Subcutaneous abdominal adipose tissue (tissue), 5 donors: ENCODE results near the gene FOLR2.
"Not testable (repeated sequence)": the region's sequence is repeated elsewhere in the genome, so short reads cannot be mapped to it uniquely, and the experiment has no call there.

Experiments
- H3K27ac ChIP-seq: one replicate; pipeline ENCODE4 v1.7.0; 2013; ENCODE audit warnings: low read depth, mild to moderate bottlenecking, inconsistent platforms, low read length, moderate library complexity
- H3K27me3 ChIP-seq, 5 donors: one replicate each; pipeline ENCODE4 v1.7.0; 2013; ENCODE audit warnings: low read length in 5 of 5, inconsistent platforms in 1 of 5; ENCODE audit not compliant: control insufficient read depth in 5 of 5, insufficient read depth in 4 of 5
- H3K36me3 ChIP-seq, 5 donors: one replicate each; pipeline ENCODE4 v1.7.0; 2013; ENCODE audit warnings: low read length in 5 of 5; ENCODE audit not compliant: control insufficient read depth in 5 of 5, insufficient read depth in 5 of 5
- H3K4me1 ChIP-seq, 5 donors: one replicate each; pipeline ENCODE4 v1.7.0; 2013; ENCODE audit warnings: low read length in 5 of 5, mild to moderate bottlenecking in 3 of 5, moderate library complexity in 1 of 5; ENCODE audit not compliant: control insufficient read depth in 5 of 5, insufficient read depth in 5 of 5
- H3K4me3 ChIP-seq, 5 donors: one replicate each; pipeline ENCODE4 v1.7.0; 2013; ENCODE audit warnings: low read length in 5 of 5, low read depth in 1 of 5
- H3K9ac ChIP-seq, 5 donors: one replicate each; pipeline ENCODE4 v1.7.0; 2013; ENCODE audit warnings: low read length in 5 of 5, mild to moderate bottlenecking in 4 of 5, moderate library complexity in 3 of 5
- H3K9me3 ChIP-seq, 5 donors: one replicate each; pipeline ENCODE4 v1.7.0; 2013; ENCODE audit warnings: low read length in 5 of 5; ENCODE audit not compliant: control insufficient read depth in 5 of 5
- donor health status: healthy.
- donor health status: healthy.
- donor health status: healthy.
- donor health status: healthy.
- donor health status: healthy.

The FOLR2 gene

DNA sequence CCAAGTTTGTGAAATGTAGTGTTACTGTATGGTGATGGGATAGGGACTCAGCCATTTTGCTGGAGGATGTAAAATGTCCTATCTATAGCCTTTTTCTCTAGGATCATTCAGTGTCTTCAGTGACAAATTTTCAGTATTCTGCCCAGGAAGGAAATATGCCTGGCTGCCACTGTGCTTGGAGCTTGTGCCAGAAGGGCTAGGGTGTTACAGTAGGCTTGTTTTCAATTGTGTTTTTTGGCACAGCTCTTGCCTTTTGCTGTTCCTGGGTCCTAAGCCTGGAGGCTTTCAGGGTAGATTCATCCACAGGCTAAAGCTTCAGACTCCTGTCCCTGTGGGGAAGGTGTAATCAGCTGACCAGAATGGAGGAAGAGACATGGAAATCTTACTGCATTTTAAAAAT is 49.4 kb downstream of the FOLR2 start:
- Histone ChIP-seq H3K4me1 (peaks cover 0 to 5% (median 4%) of the 10 kb centered on the region in 5 donors), H3K27ac (no peak overlapping the region), H3K36me3 (no peaks in the 10 kb centered on the region), H3K4me3 (no peak overlapping the region), H3K27me3 (no peaks in the 10 kb centered on the region), H3K9me3 (no peaks in the 10 kb centered on the region), H3K9ac (no peak overlapping the region)

DNA sequence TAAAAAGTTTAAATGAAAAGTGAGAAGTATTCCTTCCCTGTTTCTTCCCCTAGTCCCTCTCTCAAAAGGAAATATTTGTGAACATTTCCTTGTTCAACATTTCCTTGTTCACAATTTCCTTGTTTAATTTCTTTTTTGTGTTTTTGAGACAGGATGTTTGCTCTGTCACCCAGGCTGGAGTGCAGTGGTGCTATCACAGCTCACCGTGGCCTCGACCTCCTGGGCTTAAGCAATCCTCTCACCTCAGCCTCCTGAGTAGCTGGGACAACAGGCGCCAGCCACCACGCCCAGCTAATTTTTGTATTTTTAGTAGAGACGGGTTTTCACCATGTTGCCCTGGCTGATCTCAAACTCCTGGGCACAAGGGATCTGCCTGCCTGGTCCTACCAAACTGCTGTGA is 50.4 kb downstream of the FOLR2 start:
- not testable (repeated sequence) for H3K4me1 ChIP-seq, H3K9me3 ChIP-seq, H3K27me3 ChIP-seq, H3K27ac ChIP-seq, H3K4me3 ChIP-seq, H3K9ac ChIP-seq, H3K36me3 ChIP-seq

DNA sequence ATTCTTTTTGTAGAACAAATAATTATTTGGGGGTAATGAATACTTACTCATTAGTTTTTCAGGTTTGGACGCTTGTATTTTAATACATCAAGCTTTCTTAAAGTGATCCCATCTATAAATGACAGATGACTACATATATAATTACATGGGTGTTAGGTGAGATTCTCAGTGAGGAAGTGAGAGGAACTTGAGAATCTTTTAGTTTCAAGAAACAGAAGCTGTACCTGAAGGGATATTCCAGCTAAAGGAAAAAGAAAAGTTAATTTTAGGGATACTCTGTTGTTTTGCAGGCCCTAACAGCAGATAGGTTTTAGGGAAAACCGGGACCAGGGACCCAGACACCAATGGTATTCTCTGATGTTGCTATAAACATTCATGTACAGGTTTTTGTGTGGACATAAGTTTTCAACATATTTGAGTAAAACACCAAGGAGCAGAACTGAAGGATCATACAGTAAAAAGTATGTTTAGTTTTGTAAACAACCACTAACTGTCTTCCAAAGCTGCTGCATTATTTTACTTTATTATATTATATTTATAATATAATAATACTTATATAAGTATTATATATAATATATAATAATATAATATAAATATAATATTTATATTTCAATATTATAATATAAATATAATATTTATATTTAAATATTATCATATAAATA is 51.5 kb downstream of the FOLR2 start:
- Histone ChIP-seq H3K4me1 (peaks cover 0 to 5% (median 4%) of the 10 kb centered on the region in 5 donors), H3K27me3 (no peaks in the 10 kb centered on the region), H3K27ac (no peak overlapping the region), H3K36me3 (no peaks in the 10 kb centered on the region), H3K9me3 (no peaks in the 10 kb centered on the region), H3K9ac (no peak overlapping the region), H3K4me3 (no peak overlapping the region)
